Hematopoietic multipotent progenitor cell treated with erythropoietin and hydrocortisone succinate and interleukin-3 and kit ligand, for 4 days (in vitro differentiated cells): ENCODE data around the gene GFOD1.
A peak's percentile ranks its signal among the peaks of the same experiment; 100 is the strongest.

Experiments
- DNase-seq: peaks from one replicate; pipeline ENCODE4 v3.0.0-alpha.2; 2015

The GFOD1 gene

GRCh38 chr6:13487122-13488014 lies at the start of gene GFOD1:
Gene GFOD1 (minus strand): TSS chr6:13487600. CDS start chr6:13486890, 710 bp downstream.
- DNase-seq, result peak; percentile 95

- DNase-seq, result no peak
Observed at GRCh38 chr6:13536796-13537526, 49.6 kb upstream of the GFOD1 start.

GRCh38 chr6:13535306-13535705 lies 47.9 kb upstream of the GFOD1 start:
- DNase-seq, result no peak

GRCh38 chr6:13534536-13534935 lies 47.1 kb upstream of the GFOD1 start:
- no peak for DNase-seq

GRCh38 chr6:13531956-13532355 lies 44.6 kb upstream of the GFOD1 start:
- DNase-seq, result no peak

GRCh38 chr6:13528777-13529343 lies 41.5 kb upstream of the GFOD1 start:
- no peak for DNase-seq

- DNase-seq, result peak; percentile 46
Observed at GRCh38 chr6:13528232-13528631, 40.8 kb upstream of the GFOD1 start.

- no peak for DNase-seq
Observed at GRCh38 chr6:13527671-13528056, 40.3 kb upstream of the GFOD1 start.

GRCh38 chr6:13526727-13527670 lies 39.6 kb upstream of the GFOD1 start:
- peak; percentile 95 for DNase-seq

- no peak for DNase-seq
Observed at GRCh38 chr6:13526357-13526726, 38.9 kb upstream of the GFOD1 start.

GRCh38 chr6:13524801-13525508 lies 37.6 kb upstream of the GFOD1 start:
- no peak for DNase-seq

GRCh38 chr6:13523826-13524622 lies 36.6 kb upstream of the GFOD1 start:
- DNase-seq, result no peak

GRCh38 chr6:13522656-13523055 lies 35.3 kb upstream of the GFOD1 start:
- no peak for DNase-seq

- DNase-seq, result no peak
Observed at GRCh38 chr6:13519839-13520238, 32.4 kb upstream of the GFOD1 start.

GRCh38 chr6:13517116-13517515 lies 29.7 kb upstream of the GFOD1 start:
- no peak for DNase-seq

- peak; percentile 85 for DNase-seq
Observed at GRCh38 chr6:13515912-13516311, 28.5 kb upstream of the GFOD1 start.

GRCh38 chr6:13513626-13514502 lies 26.5 kb upstream of the GFOD1 start:
- DNase-seq, result peak; percentile 17

- DNase-seq, result no peak
Observed at GRCh38 chr6:13512900-13513299, 25.5 kb upstream of the GFOD1 start.

- no peak for DNase-seq
Observed at GRCh38 chr6:13511913-13512717, 24.7 kb upstream of the GFOD1 start.
